Neural progenitor cell (in vitro differentiated cells): ENCODE measurements around the gene KRT35. TPM values are rescaled to one million over a fixed set of nuclear protein-coding genes. Genes with fewer than 3 reads are reported as not detected.

Experiments used
- DNase-seq: peaks from one replicate; pipeline ENCODE4 v3.0.0-alpha.2; 2016; ENCODE audit warnings: low spot score
- H2AFZ ChIP-seq: fragments of 200-600 bp; sonication (generic); replicated peaks from 2 replicates; pipeline ENCODE4 v1.6.1; 2016; ENCODE audit warnings: antibody characterized with exemption
- H3F3A ChIP-seq: fragments of 200-600 bp; sonication (generic); 2 replicates; pipeline ENCODE4 v1.6.1; 2016; ENCODE audit warnings: antibody characterized with exemption, low read depth
- H3K27ac ChIP-seq: fragments of 200-600 bp; sonication (generic); 2 replicates; pipeline ENCODE4 v1.5.1; 2016; ENCODE audit warnings: mild to moderate bottlenecking
- H3K27me3 ChIP-seq: fragments of 200-600 bp; sonication (generic); 2 replicates; pipeline ENCODE4 v1.6.1; 2016; ENCODE audit warnings: mild to moderate bottlenecking, moderate library complexity
- H3K36me3 ChIP-seq: fragments of 200-600 bp; sonication (generic); 2 replicates; pipeline ENCODE4 v1.5.1; 2016
- H3K4me1 ChIP-seq: fragments of 200-600 bp; sonication (generic); 2 replicates; pipeline ENCODE4 v1.6.1; 2016; ENCODE audit warnings: mixed run types
- H3K4me2 ChIP-seq: fragments of 200-600 bp; sonication (generic); 2 replicates; pipeline ENCODE4 v1.6.1; 2016
- H3K4me3 ChIP-seq: fragments of 200-600 bp; sonication (generic); 2 replicates; pipeline ENCODE4 v1.5.1; 2016
- H3K79me2 ChIP-seq: fragments of 200-600 bp; sonication (generic); 2 replicates; pipeline ENCODE4 v1.6.1; 2016; ENCODE audit warnings: low read depth
- H3K9ac ChIP-seq: fragments of 200-600 bp; sonication (generic); 2 replicates; pipeline ENCODE4 v1.6.1; 2016
- H3K9me3 ChIP-seq: fragments of 200-600 bp; sonication (generic); 2 replicates; pipeline ENCODE4 v1.5.1; 2016; ENCODE audit warnings: low read depth
- H4K20me1 ChIP-seq: fragments of 200-600 bp; sonication (generic); 2 replicates; pipeline ENCODE4 v1.6.1; 2016; ENCODE audit warnings: low read depth
- H3K27ac Mint-ChIP-seq: 3 replicates; pipeline ENCODE4 v1.8.0; 2021; ENCODE audit warnings: mixed read lengths
- H3K27me3 Mint-ChIP-seq: 2 replicates; pipeline ENCODE4 v1.8.0; 2022; ENCODE audit warnings: low read depth, mild to moderate bottlenecking, inconsistent platforms, moderate library complexity, mixed read lengths; ENCODE audit not compliant: insufficient read depth
- H3K36me3 Mint-ChIP-seq: 3 replicates; pipeline ENCODE4 v1.8.0; 2021; ENCODE audit warnings: mixed read lengths
- H3K4me1 Mint-ChIP-seq: 3 replicates; pipeline ENCODE4 v1.8.0; 2021; ENCODE audit warnings: mixed read lengths
- H3K4me3 Mint-ChIP-seq: 3 replicates; pipeline ENCODE4 v1.8.0; 2021; ENCODE audit warnings: mild to moderate bottlenecking, moderate library complexity, mixed read lengths
- H3K9me3 Mint-ChIP-seq: 3 replicates; pipeline ENCODE4 v1.8.0; 2020; ENCODE audit warnings: mixed read lengths
- EZH2 ChIP-seq: fragments of 200-600 bp; sonication (generic); IDR thresholded peaks from 2 replicates; pipeline ENCODE4 v1.6.1; 2017; ENCODE audit warnings: antibody characterized with exemption, mild to moderate bottlenecking, moderate library complexity
- EZH2phosphoT487 ChIP-seq: fragments of 200-600 bp; sonication (generic); IDR thresholded peaks from 2 replicates; pipeline ENCODE4 v1.6.1; 2017; ENCODE audit warnings: antibody characterized with exemption
- total RNA-seq: library from RNA; depleted of rRNA; stranded (reverse); fragments of >200 nt; gene quantifications from 2 replicates; pipeline ENCODE4 v1.2.3, GENCODE V29; 2015; ENCODE audit warnings: low replicate concordance
- TF ChIP-seq, protein P1 (sequence below): fragments of 200-600 bp; sonication (generic); IDR thresholded peaks from 2 replicates; pipeline ENCODE4 v1.5.1; 2017; ENCODE audit warnings: antibody characterized with exemption, mild to moderate bottlenecking

KRT35 gene
- total RNA-seq, 1 donor from 2014 or later: not detected

DNA sequence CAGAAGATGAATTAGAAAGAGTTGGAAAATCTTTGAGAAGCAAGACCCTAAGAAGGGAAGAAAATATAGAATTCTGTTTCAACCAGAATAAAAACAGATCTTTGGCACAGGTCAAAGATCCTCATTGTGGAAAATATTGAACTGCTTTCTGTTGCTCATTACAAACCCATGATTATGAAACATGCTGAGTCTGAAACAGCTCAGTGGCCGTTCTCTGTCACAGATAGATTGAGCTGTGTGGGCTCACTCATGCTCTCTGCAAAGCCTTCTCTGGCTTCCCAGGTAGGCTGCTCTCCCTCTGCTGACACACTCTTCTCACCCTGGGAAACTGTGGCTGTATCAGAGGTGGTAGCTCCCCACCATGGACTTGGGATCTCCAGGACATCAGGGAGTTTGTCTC lies 36.8 kb downstream of the KRT35 start:
- Mint-ChIP-seq H3K36me3 (no peaks in the 10 kb centered on the region), H3K4me1 (no peaks in the 10 kb centered on the region), H3K4me3 (no peak overlapping the region), H3K27me3 (peaks cover 3% of the 10 kb centered on the region), H3K9me3 (peaks cover under 1% of the 10 kb centered on the region), H3K27ac (no peak overlapping the region)
- Histone ChIP-seq H3K27me3 (no peaks in the 10 kb centered on the region), H3K27ac (no peak overlapping the region), H3K79me2 (no peaks in the 10 kb centered on the region), H3K4me3 (no peak overlapping the region), H3K9ac (no peak overlapping the region), H4K20me1 (no peaks in the 10 kb centered on the region), H3K4me1 (no peaks in the 10 kb centered on the region), H3K4me2 (no peak overlapping the region), H3F3A (no peaks in the 10 kb centered on the region), H2AFZ (no peak overlapping the region), H3K36me3 (no peaks in the 10 kb centered on the region), H3K9me3 (no peaks in the 10 kb centered on the region)
- no peak for TF ChIP-seq EZH2
- TF ChIP-seq EZH2phosphoT487: no peak
- TF ChIP-seq, protein P1, sequence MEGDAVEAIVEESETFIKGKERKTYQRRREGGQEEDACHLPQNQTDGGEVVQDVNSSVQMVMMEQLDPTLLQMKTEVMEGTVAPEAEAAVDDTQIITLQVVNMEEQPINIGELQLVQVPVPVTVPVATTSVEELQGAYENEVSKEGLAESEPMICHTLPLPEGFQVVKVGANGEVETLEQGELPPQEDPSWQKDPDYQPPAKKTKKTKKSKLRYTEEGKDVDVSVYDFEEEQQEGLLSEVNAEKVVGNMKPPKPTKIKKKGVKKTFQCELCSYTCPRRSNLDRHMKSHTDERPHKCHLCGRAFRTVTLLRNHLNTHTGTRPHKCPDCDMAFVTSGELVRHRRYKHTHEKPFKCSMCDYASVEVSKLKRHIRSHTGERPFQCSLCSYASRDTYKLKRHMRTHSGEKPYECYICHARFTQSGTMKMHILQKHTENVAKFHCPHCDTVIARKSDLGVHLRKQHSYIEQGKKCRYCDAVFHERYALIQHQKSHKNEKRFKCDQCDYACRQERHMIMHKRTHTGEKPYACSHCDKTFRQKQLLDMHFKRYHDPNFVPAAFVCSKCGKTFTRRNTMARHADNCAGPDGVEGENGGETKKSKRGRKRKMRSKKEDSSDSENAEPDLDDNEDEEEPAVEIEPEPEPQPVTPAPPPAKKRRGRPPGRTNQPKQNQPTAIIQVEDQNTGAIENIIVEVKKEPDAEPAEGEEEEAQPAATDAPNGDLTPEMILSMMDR: no peak
- DNase-seq: no peak

DNA sequence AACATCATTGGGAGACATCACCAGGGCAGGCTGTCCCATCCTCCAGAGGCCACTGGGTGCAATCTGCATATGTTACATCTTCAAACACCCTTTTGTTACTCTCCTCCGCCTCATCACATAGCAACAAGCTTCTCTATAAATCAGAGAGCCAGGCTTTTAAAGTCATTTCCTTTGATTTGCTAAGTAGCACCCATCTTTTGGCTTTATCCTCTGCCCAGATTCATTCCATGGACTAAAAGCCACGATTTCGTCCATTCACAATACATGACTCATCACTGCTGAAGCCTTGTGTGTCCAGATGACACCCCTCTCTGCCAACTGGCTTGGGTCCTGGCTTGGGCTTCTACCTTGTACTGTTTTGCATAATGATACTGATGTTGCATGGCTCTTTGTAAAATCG lies 38.2 kb downstream of the KRT35 start:
- no peak for TF ChIP-seq EZH2

DNA sequence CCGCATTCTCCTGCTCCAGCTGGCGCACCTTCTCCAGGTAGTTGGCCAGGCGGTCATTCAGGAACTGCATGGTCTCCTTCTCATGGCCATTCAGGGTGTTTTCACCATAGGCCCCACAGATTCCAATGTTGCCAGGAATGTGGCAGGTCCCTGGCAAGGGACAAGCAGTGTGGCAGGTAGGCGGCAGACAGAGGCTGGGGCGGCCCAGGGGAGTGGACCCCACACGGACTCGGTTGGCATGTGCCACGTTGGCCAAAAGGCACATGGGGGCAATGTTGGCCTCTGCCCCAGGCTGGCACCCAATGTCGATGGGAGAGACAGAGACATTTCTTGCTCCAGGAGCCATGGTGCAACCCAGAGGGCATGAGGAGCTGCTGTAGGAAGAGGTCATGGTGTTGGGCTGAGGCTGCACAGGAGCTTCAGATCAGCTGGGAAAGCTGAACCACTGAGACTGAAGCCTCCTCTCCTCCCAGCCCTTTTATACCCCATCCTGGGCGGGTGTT lies 40.4 kb downstream of the KRT35 start, which contains the start of gene KRT38:
KRT38 (minus strand) TSS at position 453 of the 503 bp plus-strand sequence; CDS start at position 391, 62 bp downstream.
- Histone ChIP-seq H3K4me3 (no peak within 1 kb of the TSS), H3K4me1 (no peaks in the 10 kb centered on the region), H3K4me2 (no peak within 1 kb of the TSS), H3K79me2 (no peaks in the 10 kb centered on the region), H3K27me3 (no peaks in the 10 kb centered on the region), H3K27ac (no peak within 1 kb of the TSS), H2AFZ (no peak within 1 kb of the TSS), H3K9ac (no peak within 1 kb of the TSS), H3K36me3 (no peaks in the 10 kb centered on the region), H3F3A (no peaks in the 10 kb centered on the region), H4K20me1 (no peaks in the 10 kb centered on the region), H3K9me3 (no peaks in the 10 kb centered on the region)
- Mint-ChIP-seq H3K4me1 (no peaks in the 10 kb centered on the region), H3K9me3 (no peaks in the 10 kb centered on the region), H3K4me3 (no peak within 1 kb of the TSS), H3K36me3 (no peaks in the 10 kb centered on the region), H3K27me3 (peaks cover 3% of the 10 kb centered on the region), H3K27ac (no peak within 1 kb of the TSS)
- DNase-seq: no peak
- TF ChIP-seq EZH2 (no peak), EZH2phosphoT487 (no peak)
- TF ChIP-seq, protein P1: no peak

More for the DNA sequence above, 38.2 kb downstream of the KRT35 start:
- H3K9me3 Mint-ChIP-seq: no peaks in the 10 kb centered on the region
- Histone ChIP-seq H3K4me2 (no peak overlapping the region), H3K27ac (no peak overlapping the region), H3K27me3 (no peaks in the 10 kb centered on the region), H3K9me3 (no peaks in the 10 kb centered on the region), H3K9ac (no peak overlapping the region), H3F3A (no peaks in the 10 kb centered on the region), H3K36me3 (no peaks in the 10 kb centered on the region), H3K4me3 (no peak overlapping the region), H4K20me1 (no peaks in the 10 kb centered on the region), H3K79me2 (no peaks in the 10 kb centered on the region), H2AFZ (no peak overlapping the region), H3K4me1 (no peaks in the 10 kb centered on the region)
- H3K36me3 Mint-ChIP-seq: no peaks in the 10 kb centered on the region
- no peaks in the 10 kb centered on the region for H3K4me1 Mint-ChIP-seq
- H3K4me3 Mint-ChIP-seq: no peak overlapping the region
- H3K27ac Mint-ChIP-seq: no peak overlapping the region
- DNase-seq: no peak
- H3K27me3 Mint-ChIP-seq: peaks cover 3% of the 10 kb centered on the region

DNA sequence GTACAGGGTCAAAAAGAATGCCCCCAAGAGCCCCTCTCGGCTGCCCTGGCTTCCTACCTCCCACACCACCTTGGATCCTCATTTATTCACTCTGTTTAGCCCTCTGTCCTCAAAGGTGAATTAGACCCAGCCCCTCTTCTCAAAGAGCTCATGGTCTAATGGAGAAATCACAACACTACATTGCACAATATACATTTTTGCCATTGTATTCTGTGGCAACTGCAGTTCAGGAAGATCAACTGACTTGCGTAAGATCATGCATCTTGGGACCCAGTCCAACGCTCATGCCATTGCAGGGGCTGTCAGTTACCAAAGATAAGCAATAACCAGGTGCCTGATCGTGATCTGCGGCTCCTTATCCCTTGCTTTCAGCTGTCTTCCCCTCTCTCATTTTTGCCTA lies 41.6 kb downstream of the KRT35 start:
- Mint-ChIP-seq H3K9me3 (no peaks in the 10 kb centered on the region), H3K27me3 (peaks cover 3% of the 10 kb centered on the region), H3K4me1 (no peaks in the 10 kb centered on the region), H3K27ac (no peak overlapping the region), H3K36me3 (no peaks in the 10 kb centered on the region), H3K4me3 (no peak overlapping the region)
- Histone ChIP-seq H3K36me3 (no peaks in the 10 kb centered on the region), H3K9me3 (no peaks in the 10 kb centered on the region), H3F3A (no peaks in the 10 kb centered on the region), H4K20me1 (no peaks in the 10 kb centered on the region), H3K4me2 (no peak overlapping the region), H3K4me3 (no peak overlapping the region), H2AFZ (no peak overlapping the region), H3K4me1 (no peaks in the 10 kb centered on the region), H3K27ac (no peak overlapping the region), H3K27me3 (no peaks in the 10 kb centered on the region), H3K9ac (no peak overlapping the region), H3K79me2 (no peaks in the 10 kb centered on the region)
- no peak for DNase-seq
- TF ChIP-seq, protein P1: no peak
- no peak for TF ChIP-seq EZH2phosphoT487
- no peak for TF ChIP-seq EZH2
